GM13977 (cell line): ENCODE data around the gene TRMT1L.

Source experiments
- DNase-seq: peaks from one replicate; pipeline ENCODE4 v3.0.0; 2012; ENCODE audit warnings: low spot score
- in situ Hi-C: fragments of 300-500 bp; cut with MboI; formaldehyde crosslinking; loops from one replicate; pipeline ENCODE4 v1.12.0; 2022; ENCODE audit warnings: low sequenced_read_pairs, low pct_unique_long_range_greater_than_20kb, mixed read lengths, inconsistent platforms; ENCODE audit not compliant: unreplicated experiment
- TF ChIP-seq, protein P1 (sequence below): IDR thresholded peaks from 2 replicates; pipeline ENCODE4 v1.5.1; 2012; ENCODE audit warnings: mild to moderate bottlenecking, control low read depth; ENCODE audit not compliant: insufficient read depth; ENCODE audit errors: extremely low read depth, missing control alignments

TRMT1L gene

GRCh38 chr1:185129708-185130107 is 27.0 kb downstream of the TRMT1L start:
- in situ Hi-C loops = no loop called here
- TF ChIP-seq, protein P1, sequence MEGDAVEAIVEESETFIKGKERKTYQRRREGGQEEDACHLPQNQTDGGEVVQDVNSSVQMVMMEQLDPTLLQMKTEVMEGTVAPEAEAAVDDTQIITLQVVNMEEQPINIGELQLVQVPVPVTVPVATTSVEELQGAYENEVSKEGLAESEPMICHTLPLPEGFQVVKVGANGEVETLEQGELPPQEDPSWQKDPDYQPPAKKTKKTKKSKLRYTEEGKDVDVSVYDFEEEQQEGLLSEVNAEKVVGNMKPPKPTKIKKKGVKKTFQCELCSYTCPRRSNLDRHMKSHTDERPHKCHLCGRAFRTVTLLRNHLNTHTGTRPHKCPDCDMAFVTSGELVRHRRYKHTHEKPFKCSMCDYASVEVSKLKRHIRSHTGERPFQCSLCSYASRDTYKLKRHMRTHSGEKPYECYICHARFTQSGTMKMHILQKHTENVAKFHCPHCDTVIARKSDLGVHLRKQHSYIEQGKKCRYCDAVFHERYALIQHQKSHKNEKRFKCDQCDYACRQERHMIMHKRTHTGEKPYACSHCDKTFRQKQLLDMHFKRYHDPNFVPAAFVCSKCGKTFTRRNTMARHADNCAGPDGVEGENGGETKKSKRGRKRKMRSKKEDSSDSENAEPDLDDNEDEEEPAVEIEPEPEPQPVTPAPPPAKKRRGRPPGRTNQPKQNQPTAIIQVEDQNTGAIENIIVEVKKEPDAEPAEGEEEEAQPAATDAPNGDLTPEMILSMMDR = no peak
- no peak for DNase-seq

- no peak for DNase-seq
- TF ChIP-seq, protein P1 = no peak
- in situ Hi-C loops = no loop called here
Measured at GRCh38 chr1:185112356-185112755, 44.4 kb downstream of the TRMT1L start.

DNA sequence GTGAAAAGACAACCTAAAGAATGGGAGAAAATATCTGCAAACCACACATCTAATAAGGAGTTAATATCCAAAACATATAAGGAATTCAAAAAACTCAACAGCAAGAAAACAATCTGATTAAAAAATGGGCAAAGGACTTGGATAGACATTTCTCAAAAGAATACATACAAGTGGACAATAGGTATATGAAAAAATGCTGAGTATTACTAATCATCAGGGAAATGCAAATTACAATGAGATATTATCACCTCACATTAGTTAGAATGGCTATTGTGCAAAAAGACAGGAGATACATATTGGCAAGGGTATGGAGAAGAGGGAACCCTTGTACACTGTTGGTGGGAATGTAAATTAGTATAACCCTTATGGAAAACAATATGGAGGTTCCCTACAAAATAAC is 44.9 kb downstream of the TRMT1L start:
- in situ Hi-C loops = no loop called here
- DNase-seq = no peak
- TF ChIP-seq, protein P1 = no peak

- TF ChIP-seq, protein P1 = no peak
- in situ Hi-C loops = no loop called here
- no peak for DNase-seq
Measured at GRCh38 chr1:185110145-185110544, 46.6 kb downstream of the TRMT1L start.

GRCh38 chr1:185108321-185108720 is 48.4 kb downstream of the TRMT1L start:
- no peak for DNase-seq
- TF ChIP-seq, protein P1 = no peak
- in situ Hi-C loops = no loop called here

GRCh38 chr1:185105121-185105520 is 51.6 kb downstream of the TRMT1L start:
- no peak for DNase-seq
- in situ Hi-C loops = no loop called here
- TF ChIP-seq, protein P1 = no peak

DNA sequence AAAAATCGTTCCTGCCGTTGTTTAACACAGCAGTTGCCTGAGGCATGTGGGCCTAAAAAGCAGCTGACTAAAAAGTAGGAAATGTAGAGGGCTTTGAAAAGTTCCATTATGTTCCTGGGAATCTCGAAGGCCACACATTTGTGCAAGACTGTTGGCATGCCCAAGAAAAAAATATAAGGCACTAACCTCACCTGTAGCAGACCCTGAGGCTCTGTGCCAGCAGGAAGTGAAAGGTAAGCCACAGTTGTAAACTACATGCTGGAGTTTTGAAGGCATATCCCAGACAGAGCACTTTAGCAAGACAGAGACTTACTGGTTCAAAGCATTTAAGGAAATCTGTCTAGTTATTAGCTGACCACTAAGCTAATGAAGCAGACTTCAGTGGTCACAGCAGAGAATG is 52.7 kb downstream of the TRMT1L start:
- DNase-seq = no peak
- TF ChIP-seq, protein P1 = no peak
- in situ Hi-C loops = no loop called here
